Femur (tissue), 1 donor: Measurements from ENCODE around the gene MYO7B.
"Not testable (repeated sequence)": the region's sequence is repeated elsewhere in the genome, so short reads cannot be mapped to it uniquely, and the experiment has no call there.

Experiments
- DNase-seq: peaks from one replicate; pipeline ENCODE4 v3.0.0-alpha.2; 2017

The MYO7B gene

GRCh38 chr2:127552846-127553245 lies 17.4 kb downstream of the MYO7B start:
- DNase-seq = no peak

DNA sequence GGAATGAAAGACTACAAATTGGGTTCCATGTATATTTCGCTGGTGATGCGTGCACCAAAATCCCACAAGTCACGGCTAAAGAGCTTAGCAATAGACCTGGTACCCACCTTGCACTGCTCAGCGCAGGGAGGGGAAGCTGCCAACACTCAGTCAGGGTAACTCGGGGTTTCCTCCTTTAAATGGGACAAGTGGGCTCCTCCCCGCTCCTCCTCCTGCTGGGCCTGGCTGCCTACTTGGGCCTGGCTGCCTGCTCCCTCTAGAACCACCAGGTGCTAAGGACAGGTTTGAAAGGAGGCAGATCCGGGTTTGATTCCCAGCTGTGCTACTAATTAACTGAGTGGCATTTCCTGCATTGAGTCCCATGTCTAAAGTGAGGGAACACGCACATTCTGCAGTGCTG lies 23.4 kb downstream of the MYO7B start:
- no peak for DNase-seq

- no peak for DNase-seq
Measured at GRCh38 chr2:127559454-127559853, 24.0 kb downstream of the MYO7B start.

- no peak for DNase-seq
Measured at GRCh38 chr2:127560201-127560930, 24.9 kb downstream of the MYO7B start.

GRCh38 chr2:127560931-127561280 lies 25.4 kb downstream of the MYO7B start:
- DNase-seq = no peak

DNA sequence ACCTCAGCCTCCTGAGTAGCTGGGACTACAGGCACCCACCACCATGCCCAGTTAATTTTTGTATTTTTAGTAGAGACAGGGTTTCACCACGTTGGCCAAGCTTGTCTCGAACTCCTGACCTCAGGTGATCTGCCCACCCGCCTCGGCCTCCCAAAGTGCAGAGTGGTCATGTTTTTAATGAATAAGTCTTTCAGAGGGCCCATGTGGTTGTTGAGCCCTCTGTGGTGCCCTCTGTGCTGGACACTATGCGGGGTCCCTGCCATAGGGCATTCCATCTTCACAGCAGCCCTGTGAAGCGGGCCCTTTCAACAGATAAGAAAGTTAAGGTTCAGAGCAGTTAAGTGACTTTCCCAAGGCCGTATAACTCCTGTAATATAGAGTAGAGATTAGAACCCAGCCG lies 25.9 kb downstream of the MYO7B start:
- no peak for DNase-seq

DNA sequence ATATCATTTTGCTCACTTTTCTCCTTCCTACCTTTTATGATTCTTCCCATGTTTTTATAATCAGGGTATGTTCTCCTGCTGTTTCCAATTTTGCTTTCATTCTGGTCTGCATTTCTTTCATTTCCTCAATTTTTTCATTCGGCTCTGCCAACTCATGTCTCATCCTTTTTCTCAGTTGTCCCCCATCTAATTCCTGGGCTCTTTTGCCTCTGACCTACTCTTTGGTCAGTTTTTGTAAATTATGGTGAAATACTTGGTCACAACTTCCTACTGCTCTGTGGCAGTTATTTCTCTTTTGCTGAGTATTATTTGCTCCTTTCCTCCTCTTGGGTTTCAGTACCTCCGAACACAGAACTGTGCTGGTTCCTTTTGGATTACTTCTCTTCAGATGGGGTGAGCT lies 27.5 kb downstream of the MYO7B start:
- DNase-seq = no peak

GRCh38 chr2:127563458-127564428 lies 28.3 kb downstream of the MYO7B start:
- DNase-seq = no peak

DNA sequence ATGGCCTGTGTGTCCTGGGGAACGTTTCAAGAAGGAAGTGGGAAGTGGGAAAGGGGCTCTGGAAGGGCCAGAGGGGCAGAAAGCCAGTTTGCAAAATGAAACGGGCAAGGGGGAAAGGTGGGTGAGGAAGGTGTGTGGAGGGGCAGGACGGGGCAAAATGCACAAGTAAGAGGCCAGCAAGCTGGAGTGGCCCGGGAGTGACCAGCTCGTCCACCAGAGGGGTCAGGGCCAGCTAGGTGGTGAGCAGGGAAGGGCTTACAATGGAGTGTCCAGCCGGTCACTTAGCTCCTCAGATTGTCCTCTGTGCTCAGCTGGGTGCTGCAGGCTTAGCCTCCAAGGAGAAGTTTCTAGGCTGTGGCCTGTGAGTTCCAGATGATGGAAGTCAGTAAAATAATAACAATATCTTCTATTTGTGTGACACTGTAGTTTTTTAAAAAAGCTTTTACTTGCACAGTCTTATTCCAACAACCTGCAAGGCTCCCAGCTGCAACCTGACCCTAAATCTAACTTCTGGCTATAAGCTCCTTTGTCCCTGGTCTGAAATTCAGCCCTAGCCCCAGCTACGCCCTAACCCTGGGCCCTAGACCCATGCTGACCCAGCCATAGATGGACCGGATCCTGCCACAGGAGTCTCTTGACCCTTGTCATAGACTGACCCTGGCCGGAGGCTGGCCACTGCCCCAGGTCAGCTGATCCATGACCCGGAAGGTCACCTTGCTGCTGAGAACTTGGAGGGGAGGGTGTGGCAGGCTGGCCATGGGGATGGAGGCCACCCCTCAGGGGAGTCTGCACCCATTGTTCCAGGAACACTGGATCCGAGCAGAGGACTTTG lies 29.2 kb downstream of the MYO7B start:
- no peak for DNase-seq

GRCh38 chr2:127565261-127566138 lies 30.0 kb downstream of the MYO7B start:
- DNase-seq = no peak

- DNase-seq = no peak
Measured at GRCh38 chr2:127566139-127566417, 30.6 kb downstream of the MYO7B start.

GRCh38 chr2:127566576-127566975 lies 31.1 kb downstream of the MYO7B start:
- DNase-seq = no peak

GRCh38 chr2:127567351-127567854 lies 31.9 kb downstream of the MYO7B start:
- no peak for DNase-seq

- no peak for DNase-seq
Measured at GRCh38 chr2:127568128-127568527, 32.6 kb downstream of the MYO7B start.

DNA sequence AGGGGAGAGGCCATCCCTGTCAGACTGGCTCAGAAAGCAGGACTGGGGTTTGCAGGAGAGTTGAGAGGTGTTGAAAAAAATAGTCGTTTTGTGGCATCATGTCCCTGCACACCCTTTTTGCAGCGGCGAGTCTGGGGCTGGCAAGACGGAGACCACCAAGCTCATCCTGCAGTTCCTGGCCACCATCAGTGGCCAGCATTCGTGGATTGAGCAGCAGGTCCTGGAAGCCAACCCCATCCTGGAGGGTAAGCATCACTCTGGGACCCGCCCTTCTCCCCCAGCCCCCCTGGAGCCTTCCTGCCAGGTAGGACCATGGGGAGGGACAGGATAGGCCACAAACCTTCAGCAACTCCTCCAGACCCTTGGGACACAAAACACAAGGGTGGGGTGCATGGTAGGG lies 34.2 kb downstream of the MYO7B start:
- DNase-seq = no peak

GRCh38 chr2:127570282-127571250 lies 35.1 kb downstream of the MYO7B start:
- no peak for DNase-seq

GRCh38 chr2:127572352-127572751 lies 36.9 kb downstream of the MYO7B start:
- DNase-seq = not testable (repeated sequence)

GRCh38 chr2:127572841-127573240 lies 37.4 kb downstream of the MYO7B start:
- no peak for DNase-seq

DNA sequence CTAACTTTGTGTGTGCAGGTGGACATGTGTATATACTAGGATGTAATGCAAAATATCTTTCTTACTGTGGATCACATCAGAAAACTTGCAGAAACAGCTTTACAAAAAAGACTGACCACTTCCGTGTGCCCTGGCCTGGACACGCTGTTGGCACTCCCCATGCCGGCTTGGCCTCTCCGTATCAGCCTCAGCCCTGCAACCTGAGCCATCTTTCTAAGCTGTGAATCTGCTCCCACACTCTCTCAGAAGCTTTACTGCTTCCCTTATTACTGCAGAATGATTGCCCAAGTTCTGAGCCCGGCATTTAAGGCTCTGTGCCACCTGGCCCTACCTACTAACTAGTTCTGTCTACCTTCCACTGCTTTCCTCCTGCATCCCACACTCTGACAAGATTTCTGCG lies 37.8 kb downstream of the MYO7B start:
- DNase-seq = no peak

GRCh38 chr2:127573771-127574170 lies 38.3 kb downstream of the MYO7B start:
- no peak for DNase-seq

GRCh38 chr2:127574656-127575055 lies 39.2 kb downstream of the MYO7B start:
- DNase-seq = no peak
